Measurements from ENCODE around the gene TSPAN12. TPM values are rescaled to one million over a fixed set of nuclear protein-coding genes. Genes with fewer than 3 reads are reported as not detected.
"Not testable (repeated sequence)": the region's sequence is repeated elsewhere in the genome, so short reads cannot be mapped to it uniquely, and the experiment has no call there.

TSPAN12 gene
- total and polyA plus RNA-seq, 2 of the 8 experiments (the other 6 are each of a cell fraction or from before 2014, with no cell fraction given), result 6.1 to 17.9 TPM

DNA sequence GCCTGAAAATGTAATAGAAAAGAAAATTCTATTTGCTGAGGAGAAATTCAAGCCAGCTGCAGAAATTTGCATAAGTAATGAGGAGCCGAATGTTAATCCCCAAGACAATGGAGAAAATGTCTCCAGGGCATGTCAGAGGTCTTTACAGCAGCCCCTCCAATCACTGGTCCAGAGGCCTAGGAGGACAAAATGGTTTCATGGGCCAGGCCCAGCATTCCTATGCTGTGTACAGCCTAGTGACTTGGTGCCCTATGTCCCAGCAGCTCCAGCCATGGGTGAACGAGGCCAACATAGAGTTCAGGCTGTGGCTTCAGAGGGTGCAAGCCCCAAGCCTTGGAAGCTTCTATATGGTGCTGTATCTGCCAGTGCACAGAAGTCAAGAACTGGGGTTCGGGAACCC is 37.3 kb upstream of the TSPAN12 start:
- H4K20me1 ChIP-seq (replicated peaks in 1 of 2; ENCODE audit: control insufficient read depth in 1 of 2, insufficient read depth in 2 of 2, low read length in 2 of 2); H3K56ac ChIP-seq (replicated peaks; ENCODE audit: insufficient read length, low read depth, low read length); H3K4me2 ChIP-seq (ENCODE audit: insufficient read depth in 1 of 2, low read depth in 2 of 2, low read length in 2 of 2); H2BK5ac ChIP-seq (ENCODE audit: low read depth, low read length); H3K4ac ChIP-seq (replicated peaks; ENCODE audit: insufficient read length, low read depth, low read length); H2BK120ac ChIP-seq (replicated peaks; ENCODE audit: low read depth, low read length); H2AK5ac ChIP-seq (ENCODE audit: low read depth, low read length); H4K8ac ChIP-seq (ENCODE audit: extremely low read depth, insufficient read depth, low read length); FAIRE-seq; H3K23me2 ChIP-seq (ENCODE audit: low read depth, low read length); H3K23ac ChIP-seq (ENCODE audit: insufficient read length); H2BK12ac ChIP-seq (ENCODE audit: low read depth, low read length); POLR2A ChIA-PET (ENCODE audit: partially characterized antibody); H3K36me3 ChIP-seq (ENCODE audit: control insufficient read depth in 2 of 4, insufficient read depth in 4 of 4, low read length in 3 of 4); H3K4me3 ChIP-seq (ENCODE audit: extremely low read depth in 1 of 4, insufficient read depth in 2 of 4, low read depth in 3 of 4, low read length in 4 of 4); H4K5ac ChIP-seq (ENCODE audit: insufficient read length, low read depth, low read length); H3K79me2 ChIP-seq (ENCODE audit: control insufficient read depth in 1 of 2, insufficient read depth in 2 of 2, low read length in 2 of 2); H2BK20ac ChIP-seq (ENCODE audit: low read length); H3K14ac ChIP-seq (ENCODE audit: insufficient read length); H3K79me1 ChIP-seq (ENCODE audit: low read depth, low read length); H3K18ac ChIP-seq (ENCODE audit: extremely low read depth, low read length); H3K27ac ChIP-seq (ENCODE audit: low read depth, low read length); DNase-seq (ENCODE audit: low read depth in 1 of 2, low spot score in 2 of 2); H2AFZ ChIP-seq (ENCODE audit: low read length); H4K91ac ChIP-seq (replicated peaks; ENCODE audit: insufficient read length, low read length); H3K27me3 ChIP-seq (replicated peaks in 1 of 4; ENCODE audit: control insufficient read depth in 3 of 4, extremely low read depth in 1 of 4, insufficient read depth in 3 of 4, low read length in 3 of 4); H2BK15ac ChIP-seq (ENCODE audit: low read length); H3K9ac ChIP-seq (replicated peaks in 1 of 4; ENCODE audit: extremely low read depth in 1 of 4, low read depth in 3 of 4, low read length in 3 of 4); H3K4me1 ChIP-seq (replicated peaks in 1 of 4; ENCODE audit: control insufficient read depth in 3 of 4, insufficient read depth in 4 of 4, low read length in 3 of 4): not testable (repeated sequence)
- H3K9me3 ChIP-seq (ENCODE audit: insufficient read depth in 2 of 2, low read depth in 1 of 2, low read length in 1 of 2), result peaks cover 32 to 35% of the 10 kb centered on the region in 2 experiments
- 86% methylated on average over 3 of the region's 3 CpGs; no CpG with 5 or more reads in 1 of the 2 experiments for WGBS, 2 experiments (ENCODE audit: extremely low coverage in 1 of 2, insufficient coverage in 1 of 2, insufficient read length in 1 of 2, insufficient replicate concordance in 2 of 2, low coverage in 1 of 2, low lambda C conversion rate in 2 of 2, missing lambda C conversion rate in 1 of 2)
- CTCF ChIA-PET (ENCODE audit: partially characterized antibody), result interaction anchor here (0.7 to 1.6 kb wide), 2 partner anchors 79 to 1536 kb away, joined by 3 read pairs; no protein-coding TSS in a partner anchor

DNA sequence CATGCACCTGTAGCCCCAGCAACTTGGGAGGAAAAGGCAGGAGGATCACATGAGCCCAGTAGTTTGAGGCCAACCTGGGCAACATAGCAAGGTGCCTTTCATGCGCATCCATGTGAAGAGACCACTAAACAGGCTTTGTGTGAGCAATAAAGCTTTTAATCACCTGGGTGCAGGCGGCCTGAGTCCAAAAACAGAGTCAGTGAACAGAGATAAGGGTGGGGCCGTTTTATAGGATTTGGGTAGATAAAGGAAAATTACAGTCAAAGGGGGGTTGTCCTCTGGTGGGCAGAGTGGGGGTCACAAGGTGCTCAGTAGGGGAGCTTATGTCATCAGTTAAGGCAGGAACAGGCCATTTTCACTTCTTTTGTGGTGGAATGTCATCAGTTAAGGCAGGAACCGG is 27.7 kb upstream of the TSPAN12 start:
- H2AK5ac ChIP-seq (ENCODE audit: low read depth, low read length); H2BK20ac ChIP-seq (ENCODE audit: low read length); POLR2A ChIA-PET (ENCODE audit: partially characterized antibody); H3K4me3 ChIP-seq (ENCODE audit: extremely low read depth in 1 of 4, insufficient read depth in 2 of 4, low read depth in 3 of 4, low read length in 4 of 4); H3K79me2 ChIP-seq (ENCODE audit: control insufficient read depth in 1 of 2, insufficient read depth in 2 of 2, low read length in 2 of 2); H3K79me1 ChIP-seq (ENCODE audit: low read depth, low read length); H3K23me2 ChIP-seq (ENCODE audit: low read depth, low read length); H2BK15ac ChIP-seq (ENCODE audit: low read length); H3K27ac ChIP-seq (ENCODE audit: low read depth, low read length); H3K23ac ChIP-seq (ENCODE audit: insufficient read length); FAIRE-seq; H4K91ac ChIP-seq (replicated peaks; ENCODE audit: insufficient read length, low read length); H3K4ac ChIP-seq (replicated peaks; ENCODE audit: insufficient read length, low read depth, low read length); H2BK5ac ChIP-seq (ENCODE audit: low read depth, low read length); H3K4me1 ChIP-seq (replicated peaks in 1 of 4; ENCODE audit: control insufficient read depth in 3 of 4, insufficient read depth in 4 of 4, low read length in 3 of 4); H3K14ac ChIP-seq (ENCODE audit: insufficient read length); H2BK12ac ChIP-seq (ENCODE audit: low read depth, low read length); H3K9me3 ChIP-seq (ENCODE audit: insufficient read depth in 2 of 2, low read depth in 1 of 2, low read length in 1 of 2); H2BK120ac ChIP-seq (replicated peaks; ENCODE audit: low read depth, low read length); H2AFZ ChIP-seq (ENCODE audit: low read length); H3K4me2 ChIP-seq (ENCODE audit: insufficient read depth in 1 of 2, low read depth in 2 of 2, low read length in 2 of 2); H3K36me3 ChIP-seq (ENCODE audit: control insufficient read depth in 2 of 4, insufficient read depth in 4 of 4, low read length in 3 of 4); H3K9ac ChIP-seq (replicated peaks in 1 of 4; ENCODE audit: extremely low read depth in 1 of 4, low read depth in 3 of 4, low read length in 3 of 4); H4K8ac ChIP-seq (ENCODE audit: extremely low read depth, insufficient read depth, low read length); H3K56ac ChIP-seq (replicated peaks; ENCODE audit: insufficient read length, low read depth, low read length); DNase-seq (ENCODE audit: low read depth in 1 of 2, low spot score in 2 of 2); H4K20me1 ChIP-seq (replicated peaks in 1 of 2; ENCODE audit: control insufficient read depth in 1 of 2, insufficient read depth in 2 of 2, low read length in 2 of 2); H3K18ac ChIP-seq (ENCODE audit: extremely low read depth, low read length); H4K5ac ChIP-seq (ENCODE audit: insufficient read length, low read depth, low read length); H3K27me3 ChIP-seq (replicated peaks in 1 of 4; ENCODE audit: control insufficient read depth in 3 of 4, extremely low read depth in 1 of 4, insufficient read depth in 3 of 4, low read length in 3 of 4): not testable (repeated sequence)
- CTCF ChIA-PET (ENCODE audit: partially characterized antibody), result interaction anchor here (0.9 kb wide), 1 partner anchor 93 kb away, joined by 4 read pairs; no protein-coding TSS in a partner anchor
- WGBS, 2 experiments (ENCODE audit: extremely low coverage in 1 of 2, insufficient coverage in 1 of 2, insufficient read length in 1 of 2, insufficient replicate concordance in 2 of 2, low coverage in 1 of 2, low lambda C conversion rate in 2 of 2, missing lambda C conversion rate in 1 of 2), result 96% methylated on average over 4 of the region's 4 CpGs; no CpG with 5 or more reads in 1 of the 2 experiments

Data from H1 (cell line).